ENCODE measurements around the gene SLC35F4.
"Not testable (repeated sequence)": the region's sequence is repeated elsewhere in the genome, so short reads cannot be mapped to it uniquely, and the experiment has no call there.

SLC35F4 gene

GRCh38 chr14:57735276-57735675 lies 130.6 kb downstream of the SLC35F4 start:
- DNase-seq (ENCODE audit: low read depth, low spot score) = no peak

DNA sequence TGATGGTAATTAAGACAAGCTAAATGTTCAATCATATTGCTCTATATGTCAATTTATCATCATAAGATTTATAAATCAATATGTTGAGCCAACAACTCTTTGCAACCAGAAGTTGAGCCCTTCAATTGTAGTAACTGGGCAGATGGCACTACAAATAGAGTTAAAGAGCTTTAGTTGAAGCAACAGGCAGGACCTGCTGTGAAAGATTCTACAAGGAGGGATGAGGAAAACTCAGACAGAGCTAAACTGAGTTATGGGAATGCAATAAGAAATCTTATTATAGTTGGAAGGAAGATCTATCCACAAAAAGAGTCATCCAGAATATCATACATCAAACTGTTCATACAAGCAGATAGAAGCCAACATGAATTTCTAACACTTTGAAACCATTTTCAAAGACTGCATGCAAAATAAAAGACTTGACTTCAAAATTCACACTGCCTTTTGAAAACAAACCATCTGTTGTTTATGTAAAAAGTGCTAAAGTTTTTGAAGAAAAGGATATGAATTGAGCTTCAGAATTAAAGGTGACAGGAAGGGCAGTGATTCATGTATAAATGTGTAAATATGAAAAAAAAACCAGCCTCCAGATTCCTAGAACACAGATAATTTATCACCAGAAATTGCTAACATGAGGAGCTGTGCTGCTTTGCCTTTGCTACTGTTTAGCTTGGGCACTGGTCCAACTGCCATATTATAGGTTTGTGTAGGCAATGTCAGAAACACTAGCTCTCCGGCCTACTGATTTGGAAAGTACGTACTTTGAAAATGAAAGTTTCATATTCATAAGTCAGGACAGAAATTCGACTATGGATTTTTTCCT lies 133.2 kb downstream of the SLC35F4 start:
- no peak for DNase-seq (ENCODE audit: low read depth, low spot score)
- H3K27ac ChIP-seq = no peak overlapping the region

More at GRCh38 chr14:57735276-57735675, 130.6 kb downstream of the SLC35F4 start:
- H3K27ac ChIP-seq = no peak overlapping the region

GRCh38 chr14:57729208-57730187 lies 136.4 kb downstream of the SLC35F4 start:
- no peak overlapping the region for H3K27ac ChIP-seq
- no peak for DNase-seq (ENCODE audit: low read depth, low spot score)

DNA sequence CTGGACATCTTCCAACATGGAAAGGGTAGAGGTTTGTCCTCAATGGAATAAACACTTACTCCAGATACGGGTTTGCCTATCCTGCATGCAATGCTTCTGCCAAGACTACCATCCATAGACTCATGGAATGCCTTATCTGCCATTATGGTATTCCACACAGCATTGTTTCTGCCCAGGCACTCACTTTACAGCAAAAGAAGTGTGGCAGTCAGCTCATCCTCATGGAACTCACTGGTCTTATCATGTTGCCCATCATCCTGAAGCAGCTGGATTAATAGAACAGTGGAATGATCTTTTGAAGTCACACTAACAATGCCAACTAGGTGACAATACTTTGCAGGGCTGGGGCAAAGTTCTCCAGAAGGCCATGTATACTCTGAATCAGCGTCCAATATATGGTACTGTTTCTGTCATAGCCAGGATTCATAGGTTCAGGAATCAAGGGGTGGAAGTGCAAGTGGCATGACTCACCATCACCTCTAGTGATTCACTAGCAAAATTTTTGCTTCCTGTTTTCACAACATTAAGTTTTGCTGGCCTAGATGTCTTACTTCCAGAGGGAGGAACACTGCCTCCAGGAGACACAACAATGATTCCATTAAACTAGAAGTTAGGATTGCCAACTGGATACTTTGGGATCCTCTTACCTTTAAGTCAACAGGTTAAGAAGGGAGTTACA lies 140.4 kb downstream of the SLC35F4 start:
- peak; percentile 66 for DNase-seq (ENCODE audit: low read depth, low spot score)
- peak overlapping the region; percentile 67 for H3K27ac ChIP-seq

GRCh38 chr14:57722141-57722540 lies 143.8 kb downstream of the SLC35F4 start:
- H3K27ac ChIP-seq; DNase-seq (ENCODE audit: low read depth, low spot score): not testable (repeated sequence)

- no peak for DNase-seq (ENCODE audit: low read depth, low spot score)
- H3K27ac ChIP-seq = no peak overlapping the region
Observed at GRCh38 chr14:57714487-57714931, 151.4 kb downstream of the SLC35F4 start.

DNA sequence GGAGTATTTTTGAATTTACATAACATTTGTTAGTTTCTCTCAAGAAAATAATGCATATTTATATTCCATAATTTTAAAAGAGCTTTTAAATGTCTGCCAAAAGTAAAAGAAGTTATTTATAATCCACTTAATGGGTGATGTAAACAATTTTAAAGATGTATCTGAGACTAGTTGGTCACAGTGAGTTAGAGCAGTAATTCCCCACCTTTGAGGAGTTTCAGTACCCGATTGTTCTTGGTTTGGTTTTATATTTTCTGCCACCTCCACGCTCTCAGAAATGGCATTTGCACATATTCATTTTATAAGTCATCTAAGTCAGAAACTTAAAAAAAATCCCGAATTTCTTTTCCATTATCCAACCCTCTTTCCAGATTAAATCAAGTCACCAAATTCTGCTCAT lies 153.2 kb downstream of the SLC35F4 start:
- H3K27ac ChIP-seq = no peak overlapping the region
- no peak for DNase-seq (ENCODE audit: low read depth, low spot score)

- no peak overlapping the region for H3K27ac ChIP-seq
- no peak for DNase-seq (ENCODE audit: low read depth, low spot score)
Observed at GRCh38 chr14:57712102-57712501, 153.8 kb downstream of the SLC35F4 start.

GRCh38 chr14:57709909-57710308 lies 156.0 kb downstream of the SLC35F4 start:
- DNase-seq (ENCODE audit: low read depth, low spot score) = no peak
- no peak overlapping the region for H3K27ac ChIP-seq

DNA sequence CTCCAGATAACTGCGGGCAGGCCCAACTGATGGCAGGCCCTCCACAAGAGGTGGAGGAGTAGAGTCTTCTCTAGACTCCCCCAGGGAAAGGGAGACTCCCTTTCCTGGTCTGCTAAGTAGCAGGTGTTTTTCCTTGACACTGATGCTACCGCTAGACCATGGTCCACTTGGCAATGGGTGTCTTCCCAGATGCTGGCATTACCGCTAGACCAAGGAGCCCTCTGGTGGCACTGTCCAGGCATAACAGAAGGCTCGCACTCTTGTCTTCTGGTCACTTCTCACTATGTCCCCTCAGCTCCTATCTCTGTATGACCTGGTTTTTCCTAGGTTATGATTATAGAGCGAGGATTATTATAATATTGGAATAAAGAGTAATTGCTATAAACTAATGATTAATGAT lies 156.8 kb downstream of the SLC35F4 start:
- H3K27ac ChIP-seq; DNase-seq (ENCODE audit: low read depth, low spot score): not testable (repeated sequence)

- no peak for DNase-seq (ENCODE audit: low read depth, low spot score)
- no peak overlapping the region for H3K27ac ChIP-seq
Observed at GRCh38 chr14:57707219-57707618, 158.7 kb downstream of the SLC35F4 start.

DNA sequence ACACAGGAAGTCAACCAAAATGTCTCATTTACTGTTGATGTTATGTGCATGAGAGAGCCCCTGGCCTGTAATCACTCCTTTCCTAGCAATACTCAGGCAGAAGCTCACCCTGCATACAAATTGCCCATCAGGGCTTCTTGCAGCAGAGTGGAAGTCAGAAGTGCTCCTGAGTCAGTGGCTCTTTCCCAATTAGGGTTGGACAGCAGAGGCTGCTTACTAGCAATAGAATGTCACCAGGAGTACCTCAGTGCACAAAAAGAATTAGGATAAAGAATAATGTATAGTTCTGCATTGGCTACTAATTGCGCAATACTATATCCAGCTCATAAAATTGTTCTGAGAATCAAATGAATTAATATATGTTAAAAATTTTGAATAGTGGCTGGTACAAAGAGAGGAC lies 161.1 kb downstream of the SLC35F4 start:
- no peak overlapping the region for H3K27ac ChIP-seq
- no peak for DNase-seq (ENCODE audit: low read depth, low spot score)

- H3K27ac ChIP-seq = no peak overlapping the region
- no peak for DNase-seq (ENCODE audit: low read depth, low spot score)
Observed at GRCh38 chr14:57699947-57700346, 165.9 kb downstream of the SLC35F4 start.

DNA sequence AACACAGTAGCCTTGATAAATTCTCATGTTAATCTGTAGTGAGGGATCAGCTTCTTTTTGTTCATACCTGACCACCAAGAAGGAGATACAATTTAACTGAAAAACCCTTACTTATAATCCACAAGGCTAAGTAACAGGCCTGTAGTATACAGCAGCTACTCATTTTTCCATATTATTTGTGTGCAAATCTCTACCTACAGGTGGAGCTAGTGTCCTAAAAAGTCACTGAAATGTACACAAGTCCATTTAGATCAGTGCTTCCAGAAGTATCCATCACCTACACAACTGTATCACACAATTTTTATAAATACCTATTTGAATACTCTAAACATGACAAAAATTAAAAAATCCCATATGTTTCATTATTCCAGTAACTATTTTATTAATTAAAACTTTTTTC lies 173.2 kb downstream of the SLC35F4 start:
- H3K27ac ChIP-seq = no peak overlapping the region
- DNase-seq (ENCODE audit: low read depth, low spot score) = peak; percentile 8

GRCh38 chr14:57687416-57687815 lies 178.5 kb downstream of the SLC35F4 start:
- no peak for DNase-seq (ENCODE audit: low read depth, low spot score)
- no peak overlapping the region for H3K27ac ChIP-seq

DNA sequence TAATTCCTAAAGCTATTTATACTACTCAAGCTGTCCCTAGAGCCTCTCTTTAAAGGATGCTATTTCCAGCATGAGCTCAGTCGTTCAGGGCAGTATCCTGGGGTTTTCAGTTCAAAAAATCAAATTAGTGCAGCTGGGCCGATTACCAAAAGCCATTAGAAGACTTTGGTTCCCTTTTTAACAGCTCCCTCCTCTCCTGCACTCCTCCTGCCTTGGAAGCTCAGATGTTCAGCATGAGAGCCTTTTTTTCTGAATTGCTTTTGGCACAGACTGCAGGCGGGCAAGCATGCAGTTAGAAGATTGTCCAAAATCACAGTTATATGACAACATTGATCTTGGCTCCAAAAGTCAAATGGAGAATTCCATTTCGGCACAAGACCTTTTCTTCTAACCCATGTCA lies 179.6 kb downstream of the SLC35F4 start:
- H3K27ac ChIP-seq = no peak overlapping the region
- DNase-seq (ENCODE audit: low read depth, low spot score) = no peak

DNA sequence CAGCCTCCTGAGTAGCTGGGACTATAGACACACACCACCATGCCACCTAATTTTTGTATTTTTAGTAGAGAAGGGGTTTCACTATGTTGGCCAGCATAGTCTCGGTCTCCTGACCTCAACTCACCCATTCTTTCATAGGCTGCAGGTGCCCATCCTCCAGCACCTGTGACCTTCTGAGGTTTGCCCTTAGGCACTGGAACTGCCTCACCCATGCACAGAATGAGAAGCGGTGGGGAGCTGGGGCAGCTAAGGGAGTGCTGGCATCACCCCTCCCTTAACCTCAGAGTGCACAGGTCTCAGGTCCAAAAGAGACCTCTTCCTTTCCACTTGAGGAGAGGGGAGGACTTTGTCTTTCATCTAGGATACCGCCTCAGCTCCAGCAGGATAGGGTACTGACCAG lies 194.9 kb downstream of the SLC35F4 start:
- DNase-seq (ENCODE audit: low read depth, low spot score) = no peak

DNA sequence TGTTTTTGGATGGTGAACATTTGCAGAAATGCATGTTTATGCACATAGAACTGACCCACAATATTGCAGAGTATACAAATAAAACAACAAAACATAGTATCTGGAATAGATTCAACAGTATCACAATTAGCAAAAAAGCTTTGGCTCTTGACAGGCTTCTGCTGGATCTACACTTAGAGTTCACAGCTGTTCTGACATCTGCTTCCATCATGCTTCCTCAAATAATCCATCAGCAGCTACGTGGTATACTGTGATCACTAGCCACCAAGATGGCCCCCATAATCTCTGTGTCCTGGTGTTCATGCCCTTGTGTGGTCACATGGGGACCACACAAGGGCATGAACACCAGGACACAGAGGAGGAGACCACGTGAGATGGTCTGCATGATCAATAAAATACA lies 205.7 kb downstream of the SLC35F4 start:
- no peak for DNase-seq (ENCODE audit: low read depth, low spot score)
- H3K27ac ChIP-seq = no peak overlapping the region

More for the DNA sequence above, 194.9 kb downstream of the SLC35F4 start:
- H3K27ac ChIP-seq = no peak overlapping the region

GRCh38 chr14:57659052-57659451 lies 206.8 kb downstream of the SLC35F4 start:
- no peak overlapping the region for H3K27ac ChIP-seq

GRCh38 chr14:57657487-57657886 lies 208.4 kb downstream of the SLC35F4 start:
- no peak overlapping the region for H3K27ac ChIP-seq
- peak; percentile 16 for DNase-seq (ENCODE audit: low read depth, low spot score)

More at GRCh38 chr14:57659052-57659451, 206.8 kb downstream of the SLC35F4 start:
- no peak for DNase-seq (ENCODE audit: low read depth, low spot score)

Data from epithelial cell of prostate (primary cell).